Head of caudate nucleus (tissue), 42 donors: ENCODE measurements around the gene ART4.

Experiments
- DNase-seq, 42 donors: peaks; one replicate each; pipeline versions ENCODE4 v3.0.0 to v3.0.0-alpha.2; 2020 to 2021; ENCODE audit warnings: mixed read lengths in 7 of 42
- intact Hi-C: fragments of 100-400 bp; cut with DNase I; formaldehyde crosslinking; loops from one replicate; pipeline ENCODE4 v1.15.0; 2022

The ART4 gene

GRCh38 chr12:14776236-14776961 lies 66.9 kb downstream of the ART4 start:
- intact Hi-C loops, result loop anchor here (10.0 kb wide), 1 partner anchor 522 kb away; no protein-coding TSS in a partner anchor
- DNase-seq, result no peak

GRCh38 chr12:14775636-14775980 lies 67.7 kb downstream of the ART4 start:
- intact Hi-C loops, result loop anchor here (10.0 kb wide), 1 partner anchor 521 kb away; no protein-coding TSS in a partner anchor
- DNase-seq, result no peak
